ENCODE results near the gene CACNA1E.
"Not testable (repeated sequence)": the region's sequence is repeated elsewhere in the genome, so short reads cannot be mapped to it uniquely, and the experiment has no call there.

CACNA1E gene

GRCh38 chr1:181832173-181832880 lies 349.0 kb downstream of the CACNA1E start:
- H3K9me3 Mint-ChIP-seq, result peaks cover 13% of the 10 kb centered on the region
- not testable (repeated sequence) for H3K4me3 Mint-ChIP-seq; DNase-seq; ATAC-seq; H3K27me3 Mint-ChIP-seq; H3K36me3 Mint-ChIP-seq (ENCODE audit: low read depth); H3K27ac Mint-ChIP-seq; H3K4me1 Mint-ChIP-seq

DNA sequence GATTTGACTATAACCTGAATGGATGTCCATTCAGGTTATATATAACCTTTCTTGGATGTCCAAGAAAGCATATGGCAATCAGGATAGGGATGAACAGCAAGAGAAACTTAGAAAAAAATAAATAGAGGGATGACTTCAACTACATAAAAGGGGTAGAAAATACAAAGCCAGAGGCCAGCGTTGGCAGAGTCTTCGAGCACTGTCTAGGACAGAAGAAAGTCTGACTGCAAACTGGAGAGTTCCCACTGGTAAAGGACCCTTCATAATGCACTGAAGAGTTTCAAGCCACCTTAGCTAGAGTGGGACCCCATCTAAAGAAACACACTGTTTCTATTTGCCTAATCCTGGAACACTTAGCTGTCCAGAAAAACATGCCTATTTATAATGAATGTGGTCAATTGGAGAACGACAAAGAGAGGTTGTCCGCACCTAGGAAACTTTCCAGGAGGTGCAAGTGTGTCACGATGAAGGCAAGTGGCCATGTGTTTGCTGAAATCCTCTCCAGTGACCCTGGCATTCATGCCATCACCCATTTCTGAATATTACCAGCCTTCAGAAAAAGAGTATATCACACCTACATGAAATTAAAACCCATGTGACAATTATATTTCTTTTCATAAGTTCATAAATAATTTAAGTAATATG lies 362.8 kb downstream of the CACNA1E start:
- H3K9me3 Mint-ChIP-seq, result no peaks in the 10 kb centered on the region
- ATAC-seq, result no peak
- peaks cover 8% of the 10 kb centered on the region for H3K27me3 Mint-ChIP-seq
- H3K4me3 Mint-ChIP-seq, result no peak overlapping the region
- no peaks in the 10 kb centered on the region for H3K36me3 Mint-ChIP-seq (ENCODE audit: low read depth)
- H3K4me1 Mint-ChIP-seq, result no peaks in the 10 kb centered on the region
- no peak for DNase-seq
- no peak overlapping the region for H3K27ac Mint-ChIP-seq

DNA sequence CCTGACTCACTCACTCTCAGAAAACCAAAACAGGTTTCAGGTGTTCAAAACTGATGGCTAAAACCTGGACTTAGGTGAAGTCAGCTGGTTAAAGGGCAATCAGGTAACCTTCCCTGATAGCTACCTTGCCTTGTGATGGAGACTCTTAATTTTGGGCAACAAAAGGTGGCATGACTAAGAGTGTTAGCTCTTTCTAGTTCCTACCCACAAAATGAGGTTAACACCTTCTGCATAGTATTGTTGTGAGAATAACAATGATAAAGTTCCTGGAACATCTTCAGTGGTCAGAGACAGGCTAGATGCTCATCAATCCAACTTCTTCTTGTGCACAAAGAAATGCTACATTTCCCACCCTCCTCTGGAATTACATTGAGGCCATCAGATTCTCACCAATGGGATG lies 363.4 kb downstream of the CACNA1E start:
- DNase-seq, result no peak
- Mint-ChIP-seq H3K27me3 (peaks cover 8% of the 10 kb centered on the region), H3K27ac (no peak overlapping the region), H3K4me1 (no peaks in the 10 kb centered on the region), H3K9me3 (no peaks in the 10 kb centered on the region), H3K36me3 (ENCODE audit: low read depth) (no peaks in the 10 kb centered on the region), H3K4me3 (no peak overlapping the region)
- ATAC-seq, result no peak

DNA sequence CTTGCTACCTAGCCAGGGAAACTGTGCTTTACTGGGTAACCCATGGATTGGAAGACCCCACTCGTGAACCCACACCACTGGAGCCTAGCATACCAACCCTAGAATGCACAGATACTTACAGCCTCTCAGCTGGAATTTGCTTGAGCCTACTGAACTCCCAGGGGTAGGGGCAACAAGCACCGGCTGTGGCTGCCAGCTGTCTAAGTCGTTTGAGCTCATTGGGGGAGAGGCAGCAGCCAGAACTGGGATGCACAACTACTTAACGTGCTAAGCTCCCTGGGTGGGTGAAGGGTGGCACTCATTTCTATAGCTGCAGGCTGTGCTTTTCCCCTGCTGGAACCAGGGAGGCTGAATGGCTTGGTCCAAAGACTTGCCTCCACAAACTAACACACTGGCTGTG lies 365.8 kb downstream of the CACNA1E start:
- H3K36me3 Mint-ChIP-seq (ENCODE audit: low read depth), result no peaks in the 10 kb centered on the region
- H3K27me3 Mint-ChIP-seq, result peaks cover 3% of the 10 kb centered on the region
- no peaks in the 10 kb centered on the region for H3K4me1 Mint-ChIP-seq
- no peak for ATAC-seq
- H3K9me3 Mint-ChIP-seq, result peaks cover 4% of the 10 kb centered on the region
- H3K27ac Mint-ChIP-seq, result no peak overlapping the region
- DNase-seq, result no peak
- no peak overlapping the region for H3K4me3 Mint-ChIP-seq

DNA sequence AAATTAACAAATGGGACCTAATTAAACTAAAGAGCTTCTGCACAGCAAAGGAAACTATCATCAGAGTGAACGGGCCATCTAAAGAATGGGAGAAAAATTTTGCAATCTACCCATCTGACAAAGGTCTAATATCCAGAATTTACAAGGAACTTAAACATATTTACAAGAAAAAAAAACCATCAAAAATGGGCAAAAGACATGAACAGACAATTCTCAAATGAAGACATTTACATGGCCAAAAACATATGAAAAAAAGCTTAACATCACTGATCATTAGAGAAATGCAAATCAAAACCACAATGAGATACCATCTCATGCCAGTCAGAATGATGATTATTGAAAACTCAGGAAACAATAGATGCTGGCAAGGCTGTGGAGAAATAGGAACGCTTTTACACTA lies 370.9 kb downstream of the CACNA1E start:
- H3K27me3 Mint-ChIP-seq, result not testable (repeated sequence)

GRCh38 chr1:181855380-181855779 lies 372.1 kb downstream of the CACNA1E start:
- Mint-ChIP-seq H3K27ac (no peak overlapping the region), H3K4me3 (no peak overlapping the region), H3K4me1 (no peaks in the 10 kb centered on the region), H3K36me3 (ENCODE audit: low read depth) (no peaks in the 10 kb centered on the region), H3K27me3 (peaks cover 4% of the 10 kb centered on the region), H3K9me3 (peaks cover 9% of the 10 kb centered on the region)
- ATAC-seq, result no peak
- no peak for DNase-seq

More for the DNA sequence above, 370.9 kb downstream of the CACNA1E start:
- not testable (repeated sequence) for H3K36me3 Mint-ChIP-seq (ENCODE audit: low read depth); H3K9me3 Mint-ChIP-seq; H3K4me1 Mint-ChIP-seq; DNase-seq; ATAC-seq; H3K4me3 Mint-ChIP-seq; H3K27ac Mint-ChIP-seq
